GM18502 (cell line): ENCODE results near the gene VCY.
"Not testable (repeated sequence)": the region's sequence is repeated elsewhere in the genome, so short reads cannot be mapped to it uniquely, and the experiment has no call there.

Experiments
- ATAC-seq: cut with Tn5 transposase; IDR thresholded peaks from one replicate; pipeline ENCODE4 v1.9.1; 2021; ENCODE audit warnings: mild to moderate bottlenecking; ENCODE audit not compliant: unreplicated experiment, poor library complexity

Gene VCY

DNA sequence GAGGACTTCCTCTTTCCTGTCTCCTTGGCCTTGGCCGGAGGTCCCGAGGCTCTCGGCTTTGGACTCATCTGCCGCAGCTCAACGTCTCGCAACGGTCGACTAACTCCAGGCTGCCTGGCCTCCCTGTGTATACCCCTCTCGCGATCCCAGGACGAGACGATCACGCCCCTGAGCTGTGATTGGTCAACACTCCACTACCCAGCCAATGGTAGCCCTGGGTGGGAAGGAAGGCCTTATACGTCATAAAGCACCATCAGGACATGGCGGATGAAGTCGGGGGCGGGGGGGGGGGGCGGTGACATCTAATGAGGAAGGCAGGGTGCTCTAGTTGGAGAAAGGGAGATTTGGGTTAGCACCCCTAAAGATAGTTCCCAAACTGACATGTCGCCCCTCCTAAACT is at the start of gene VCY:
Gene VCY (minus strand): TSS at position 101 of the 400 bp plus-strand sequence. CDS start 33 bp downstream, at position 68.
- ATAC-seq, result not testable (repeated sequence)

DNA sequence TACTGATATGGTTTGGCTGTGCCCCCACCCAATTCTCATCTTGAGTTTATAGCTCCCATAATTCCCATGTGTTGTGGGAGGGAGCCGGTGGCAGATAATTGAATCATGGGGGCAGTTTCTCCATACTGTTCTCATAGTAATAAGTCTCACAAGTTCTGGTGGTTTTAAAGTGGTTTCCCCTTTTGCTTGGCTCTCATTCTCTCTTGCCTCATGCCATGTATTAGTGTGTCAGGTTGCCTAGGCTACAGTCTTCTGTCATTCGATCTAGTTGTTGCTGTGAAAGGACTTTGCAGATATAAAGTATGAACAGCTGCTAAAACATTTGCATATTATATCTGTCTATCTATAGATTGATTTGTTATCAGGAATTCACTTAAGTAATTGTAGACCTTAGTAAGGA is 44.1 kb upstream of the VCY start:
- not testable (repeated sequence) for ATAC-seq

DNA sequence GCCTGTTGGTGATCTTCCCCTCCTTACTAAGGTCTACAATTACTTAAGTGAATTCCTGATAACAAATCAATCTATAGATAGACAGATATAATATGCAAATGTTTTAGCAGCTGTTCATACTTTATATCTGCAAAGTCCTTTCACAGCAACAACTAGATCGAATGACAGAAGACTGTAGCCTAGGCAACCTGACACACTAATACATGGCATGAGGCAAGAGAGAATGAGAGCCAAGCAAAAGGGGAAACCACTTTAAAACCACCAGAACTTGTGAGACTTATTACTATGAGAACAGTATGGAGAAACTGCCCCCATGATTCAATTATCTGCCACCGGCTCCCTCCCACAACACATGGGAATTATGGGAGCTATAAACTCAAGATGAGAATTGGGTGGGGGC is 25.6 kb upstream of the VCY start:
- ATAC-seq, result not testable (repeated sequence)

DNA sequence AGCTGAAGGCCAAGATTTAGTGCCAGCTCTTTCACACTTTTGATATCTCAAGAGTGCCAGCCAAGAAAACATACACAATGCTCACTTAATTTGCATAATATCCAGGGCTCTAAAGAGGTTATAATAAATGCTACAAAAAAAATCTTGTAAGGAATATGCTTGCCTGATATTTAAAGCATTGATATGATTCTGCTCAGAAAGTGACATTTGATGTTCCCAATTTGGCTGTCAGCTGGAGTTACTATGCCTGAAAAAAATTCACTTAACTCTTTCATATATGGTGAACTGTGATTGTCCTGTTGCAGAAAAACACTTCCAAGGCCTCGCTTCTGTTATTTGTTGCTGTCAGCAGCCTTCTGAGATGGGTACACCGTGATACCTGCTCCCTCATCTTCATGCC is 43.9 kb downstream of the VCY start:
- ATAC-seq, result not testable (repeated sequence)
